ENCODE data around the gene PACC1. TPM values are rescaled to one million over a fixed set of nuclear protein-coding genes. Genes with fewer than 3 reads are reported as not detected.

The PACC1 gene
- total and polyA plus RNA-seq, 10 of the 15 experiments (the other 5 are each of a cell fraction or from before 2014, with no cell fraction given): 16.1 to 29.7 (median 19.3) TPM

GRCh38 chr1:212401042-212401441 lies 13.6 kb downstream of the PACC1 start:
- ChIA-PET POLR2A (no interaction called here), RAD21 (ENCODE audit: unreplicated experiment) (no interaction called here), SMC1A (ENCODE audit: uncharacterized antibody, unreplicated experiment) (no interaction called here), CTCF (no interaction called here)
- no peaks in the 10 kb centered on the region for H4K20me1 ChIP-seq (ENCODE audit: control insufficient read depth, insufficient read depth)
- H3K9ac ChIP-seq (ENCODE audit: control insufficient read depth, insufficient read depth, low read length): no peak overlapping the region
- no peak overlapping the region for H3K27ac ChIP-seq (ENCODE audit: control insufficient read depth, insufficient read depth)
- in situ Hi-C loops (cut with MboI): no loop called here
- peaks cover 9% of the 10 kb centered on the region for H3K9me3 ChIP-seq (replicated peaks; ENCODE audit: control insufficient read depth, insufficient read depth, low read length)
- no peak for FAIRE-seq
- no peak for DNase-seq (ENCODE audit: low read depth, low spot score)
- H3K79me2 ChIP-seq (ENCODE audit: control insufficient read depth, insufficient read depth, low read length): no peaks in the 10 kb centered on the region
- H3K4me1 ChIP-seq (ENCODE audit: control insufficient read depth, insufficient read depth, low read length): no peaks in the 10 kb centered on the region
- no peaks in the 10 kb centered on the region for H3K27me3 ChIP-seq (replicated peaks in 1 of 2; ENCODE audit: control insufficient read depth in 2 of 2, insufficient read depth in 2 of 2, low read length in 1 of 2)
- no TSS peak for BruUV-seq (replicated peaks)
- intact Hi-C loops (cut with micrococcal nuclease; ENCODE audit: unreplicated experiment): no loop called here
- WGBS (ENCODE audit: insufficient coverage, insufficient replicate concordance, low lambda C conversion rate, missing lambda C conversion rate): 53% methylated on average over 4 of the region's 4 CpGs
- H3K36me3 ChIP-seq (ENCODE audit: control insufficient read depth in 2 of 2, insufficient read depth in 2 of 2, low read length in 1 of 2): peaks cover 0 to 6% of the 10 kb centered on the region in 2 experiments
- H2AFZ ChIP-seq (ENCODE audit: control insufficient read depth, low read depth, low read length): no peak overlapping the region
- H3K4me3 ChIP-seq: no peak overlapping the region
- ATAC-seq: no peak; the same call in 2 of the 3 replicates
- no peak overlapping the region for H3K4me2 ChIP-seq (ENCODE audit: control insufficient read depth, insufficient read depth)
- TF ChIP-seq MEF2B (IDR thresholded peaks at IDR 0.05; ENCODE audit: partially characterized antibody, poor library complexity, severe bottlenecking): peak; percentile 26
- no peak for TF ChIP-seq YY1 (IDR thresholded peaks at IDR 0.05; ENCODE audit: low read depth, low read length)
- TF ChIP-seq NFIC (IDR thresholded peaks at IDR 0.05; ENCODE audit: low read depth, low read length): no peak
- no peak for TF ChIP-seq NBN (IDR thresholded peaks at IDR 0.05)
- TF ChIP-seq ZNF592 (IDR thresholded peaks at IDR 0.05): no peak
- TF ChIP-seq HCFC1 (IDR thresholded peaks at IDR 0.05; ENCODE audit: low read length): no peak
- no peak for TF ChIP-seq BCL11A (IDR thresholded peaks at IDR 0.05; ENCODE audit: low read depth, low read length)
- no peak for TF ChIP-seq ZNF687 (IDR thresholded peaks at IDR 0.05)
- TF ChIP-seq IKZF1 (conservative IDR thresholded peaks at IDR 0.05): 0 out of 2 replicates have a peak, but pooled peaks have one; percentile 28
- no peak for TF ChIP-seq SP1 (IDR thresholded peaks at IDR 0.05; ENCODE audit: low read depth, low read length)
- TF ChIP-seq POU2F2 (IDR thresholded peaks at IDR 0.05; ENCODE audit: borderline replicate concordance, low read depth, low read length): no peak
- TF ChIP-seq KDM1A (IDR thresholded peaks at IDR 0.05; ENCODE audit: borderline replicate concordance): no peak
- TF ChIP-seq ELK1 (IDR thresholded peaks at IDR 0.05; ENCODE audit: low read depth, low read length): no peak
